Transverse colon (tissue), 4 donors: ENCODE results near the gene SLC37A4. TPM values are rescaled to one million over a fixed set of nuclear protein-coding genes. Genes with fewer than 3 reads are reported as not detected.

Experiments used
- DNase-seq: peaks from one replicate; pipeline ENCODE4 v3.0.0-alpha.2; 2019
- H3K27ac ChIP-seq, 4 donors: fragments of 200-600 bp; sonication (generic); 2 replicates each; pipeline ENCODE4 v1.5.1; 2016 to 2018; ENCODE audit warnings: inconsistent platforms in 4 of 4
- H3K27me3 ChIP-seq: fragments of 200-600 bp; sonication (generic); 2 replicates; pipeline ENCODE4 v1.5.1; 2017; ENCODE audit warnings: inconsistent platforms
- H3K36me3 ChIP-seq, 4 donors: fragments of 200-600 bp; sonication (generic); 2 replicates each; pipeline ENCODE4 v1.5.1; 2017 to 2019; ENCODE audit warnings: inconsistent platforms in 4 of 4
- H3K4me1 ChIP-seq, 4 donors: fragments of 200-600 bp; sonication (generic); 2 replicates each; pipeline ENCODE4 v1.5.1; 2017 to 2020; ENCODE audit warnings: inconsistent platforms in 4 of 4
- H3K4me3 ChIP-seq, 4 donors: fragments of 200-600 bp; sonication (generic); 1 replicate in 1 of 4; 2 replicates in 3 of 4; pipeline versions ENCODE4 v1.5.1 to v1.6.1; 2017 to 2019; ENCODE audit warnings: inconsistent platforms in 4 of 4
- H3K9me3 ChIP-seq, 2 donors: fragments of 200-600 bp; sonication (generic); 2 replicates each; pipeline ENCODE4 v1.5.1; 2017 to 2019; ENCODE audit warnings: inconsistent platforms in 2 of 2
- EP300 ChIP-seq: sonication (generic); formaldehyde crosslinking; IDR thresholded peaks from one replicate; pipeline ENCODE4 v1.6.1; 2017; ENCODE audit warnings: antibody characterized with exemption, low read depth
- POLR2A ChIP-seq: fragments of 450-650 bp; IDR thresholded peaks from one replicate; pipeline ENCODE4 v1.6.1; 2016; ENCODE audit warnings: antibody characterized with exemption, mild to moderate bottlenecking, moderate library complexity
- POLR2AphosphoS5 ChIP-seq, 3 donors: sonication (generic); formaldehyde crosslinking; IDR thresholded peaks; one replicate each; pipeline ENCODE4 v1.6.1; 2016; ENCODE audit warnings: antibody characterized with exemption in 3 of 3
- WGBS, 2 donors: methylation state at CpG; one replicate each; pipeline ENCODE4 v1.1.5; 2018; ENCODE audit warnings: low coverage in 1 of 2; 5-methylcytosine and 5-hydroxymethylcytosine counted together
- in situ Hi-C, 4 donors: fragments of 200-750 bp; cut with MboI; loops; one replicate each; pipeline versions ENCODE4 v1.15.0 to v1.15.1; 2017; ENCODE audit warnings: low sequenced_read_pairs in 3 of 4, low pct_ligation_motif_present in 1 of 4, low pct_unique_long_range_greater_than_20kb in 1 of 4
- intact Hi-C: fragments of 100-400 bp; cut with DNase I; formaldehyde crosslinking; loops from one replicate; pipeline ENCODE4 v1.15.1; 2023; ENCODE audit warnings: low total_unique reads
- total RNA-seq, 4 donors: library from RNA; depleted of rRNA; stranded (reverse); fragments of >200 nt; gene quantifications; one replicate each; pipeline ENCODE4 v1.1.0, GENCODE V29; 2016
- TF ChIP-seq, protein P1 (sequence below), 5 experiments: fragments of 200-600 bp in 3 of 5; fragments of 450-650 bp in 2 of 5; sonication (generic) in 3 of 5; IDR thresholded peaks; 1 replicate in 2 of 5; 2 replicates in 3 of 5; pipeline ENCODE4 v1.5.1; 2016 to 2017; ENCODE audit warnings: antibody characterized with exemption in 5 of 5, inconsistent platforms in 3 of 5, mild to moderate bottlenecking in 2 of 5, moderate library complexity in 1 of 5

The SLC37A4 gene
- 10 to 100 TPM; 34.0 to 88.3 (median 81.2) TPM for total RNA-seq

- 1% methylated on average over 53 of the region's 67 CpGs; no CpG with 5 or more reads in 1 of the 2 donors for WGBS, 2 donors
- TF ChIP-seq POLR2A (peak; percentile 61), EP300 (no peak), POLR2AphosphoS5 (IDR thresholded peaks at IDR 0.05) (peak; percentile 68 to 86 (median 83))
- TF ChIP-seq, protein P1, sequence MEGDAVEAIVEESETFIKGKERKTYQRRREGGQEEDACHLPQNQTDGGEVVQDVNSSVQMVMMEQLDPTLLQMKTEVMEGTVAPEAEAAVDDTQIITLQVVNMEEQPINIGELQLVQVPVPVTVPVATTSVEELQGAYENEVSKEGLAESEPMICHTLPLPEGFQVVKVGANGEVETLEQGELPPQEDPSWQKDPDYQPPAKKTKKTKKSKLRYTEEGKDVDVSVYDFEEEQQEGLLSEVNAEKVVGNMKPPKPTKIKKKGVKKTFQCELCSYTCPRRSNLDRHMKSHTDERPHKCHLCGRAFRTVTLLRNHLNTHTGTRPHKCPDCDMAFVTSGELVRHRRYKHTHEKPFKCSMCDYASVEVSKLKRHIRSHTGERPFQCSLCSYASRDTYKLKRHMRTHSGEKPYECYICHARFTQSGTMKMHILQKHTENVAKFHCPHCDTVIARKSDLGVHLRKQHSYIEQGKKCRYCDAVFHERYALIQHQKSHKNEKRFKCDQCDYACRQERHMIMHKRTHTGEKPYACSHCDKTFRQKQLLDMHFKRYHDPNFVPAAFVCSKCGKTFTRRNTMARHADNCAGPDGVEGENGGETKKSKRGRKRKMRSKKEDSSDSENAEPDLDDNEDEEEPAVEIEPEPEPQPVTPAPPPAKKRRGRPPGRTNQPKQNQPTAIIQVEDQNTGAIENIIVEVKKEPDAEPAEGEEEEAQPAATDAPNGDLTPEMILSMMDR (IDR thresholded peaks at IDR 0.05), result peak in 2 of 5 experiments; percentile 80 to 96
- Histone ChIP-seq H3K36me3 (no peaks in the 10 kb centered on the region), H3K9me3 (no peaks in the 10 kb centered on the region), H3K27ac (peak within 1 kb of the TSS; percentile 85 to 92 (median 88)), H3K4me3 (peak within 1 kb of the TSS; percentile 48 to 82 (median 68)), H3K27me3 (no peaks in the 10 kb centered on the region), H3K4me1 (peaks cover 7 to 40% (median 31%) of the 10 kb centered on the region in 4 donors)
- DNase-seq, result peak; percentile 100
- in situ Hi-C loops (no loop called here), intact Hi-C loops (no loop called here)
Observed at GRCh38 chr11:119030329-119031047, at the start of gene SLC37A4. SLC37A4 (minus strand) TSS chr11:119030877.

DNA sequence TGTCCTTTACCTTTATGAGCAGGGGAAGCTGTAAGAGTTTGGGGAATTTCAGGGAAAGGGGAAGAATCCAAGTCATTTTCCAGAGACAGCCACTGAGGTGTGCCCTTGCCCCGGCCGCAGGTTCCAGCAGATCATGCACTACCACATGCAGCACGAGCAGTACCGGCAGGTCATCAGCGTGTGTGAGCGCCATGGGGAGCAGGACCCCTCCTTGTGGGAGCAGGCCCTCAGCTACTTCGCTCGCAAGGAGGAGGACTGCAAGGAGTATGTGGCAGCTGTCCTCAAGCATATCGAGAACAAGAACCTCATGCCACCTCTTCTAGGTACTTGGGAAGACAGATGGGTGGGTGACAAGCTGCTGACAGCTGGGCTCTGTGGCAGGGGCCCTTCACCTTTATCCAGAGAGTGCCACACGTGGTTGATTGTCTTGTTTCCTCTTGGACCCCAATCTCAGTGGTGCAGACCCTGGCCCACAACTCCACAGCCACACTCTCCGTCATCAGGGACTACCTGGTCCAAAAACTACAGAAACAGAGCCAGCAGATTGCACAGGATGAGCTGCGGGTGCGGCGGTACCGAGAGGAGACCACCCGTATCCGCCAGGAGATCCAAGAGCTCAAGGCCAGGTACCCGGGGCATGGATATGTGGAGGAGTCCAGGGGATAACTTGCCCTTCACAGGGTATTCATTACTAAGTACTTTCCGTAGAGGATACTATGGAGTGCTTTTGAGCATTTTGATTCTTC lies 48.2 kb upstream of the SLC37A4 start:
- WGBS, 2 donors, result 87 to 94% methylated on average over 8 to 19 of the region's 19 CpGs
- no peaks in the 10 kb centered on the region for H3K9me3 ChIP-seq
- no peak for TF ChIP-seq POLR2AphosphoS5 (IDR thresholded peaks at IDR 0.05)
- TF ChIP-seq POLR2A, result no peak
- no peak for TF ChIP-seq EP300
- TF ChIP-seq, protein P1 (IDR thresholded peaks at IDR 0.05), result no peak
- H3K4me1 ChIP-seq, result no peaks in the 10 kb centered on the region
- intact Hi-C loops, result no loop called here
- no peak for DNase-seq
- H3K27me3 ChIP-seq, result no peaks in the 10 kb centered on the region
- peaks cover 0 to 56% (median 28%) of the 10 kb centered on the region in 4 donors for H3K36me3 ChIP-seq
- no peak overlapping the region for H3K27ac ChIP-seq
- H3K4me3 ChIP-seq, result no peak overlapping the region
- in situ Hi-C loops, result no loop called here

GRCh38 chr11:119077839-119078238 lies 47.2 kb upstream of the SLC37A4 start:
- TF ChIP-seq POLR2A (no peak), EP300 (no peak), POLR2AphosphoS5 (IDR thresholded peaks at IDR 0.05) (no peak)
- TF ChIP-seq, protein P1 (IDR thresholded peaks at IDR 0.05), result no peak
- intact Hi-C loops (no loop called here), in situ Hi-C loops (no loop called here)
- 90 to 92% methylated on average over 2 to 11 of the region's 11 CpGs for WGBS, 2 donors
- Histone ChIP-seq H3K36me3 (peaks cover 0 to 66% (median 33%) of the 10 kb centered on the region in 4 donors), H3K27me3 (no peaks in the 10 kb centered on the region), H3K9me3 (no peaks in the 10 kb centered on the region), H3K27ac (no peak overlapping the region), H3K4me3 (no peak overlapping the region), H3K4me1 (no peaks in the 10 kb centered on the region)
- DNase-seq, result no peak
